ENCODE measurements around the gene TK1.
"Not testable (repeated sequence)": the region's sequence is repeated elsewhere in the genome, so short reads cannot be mapped to it uniquely, and the experiment has no call there.

The TK1 gene

DNA sequence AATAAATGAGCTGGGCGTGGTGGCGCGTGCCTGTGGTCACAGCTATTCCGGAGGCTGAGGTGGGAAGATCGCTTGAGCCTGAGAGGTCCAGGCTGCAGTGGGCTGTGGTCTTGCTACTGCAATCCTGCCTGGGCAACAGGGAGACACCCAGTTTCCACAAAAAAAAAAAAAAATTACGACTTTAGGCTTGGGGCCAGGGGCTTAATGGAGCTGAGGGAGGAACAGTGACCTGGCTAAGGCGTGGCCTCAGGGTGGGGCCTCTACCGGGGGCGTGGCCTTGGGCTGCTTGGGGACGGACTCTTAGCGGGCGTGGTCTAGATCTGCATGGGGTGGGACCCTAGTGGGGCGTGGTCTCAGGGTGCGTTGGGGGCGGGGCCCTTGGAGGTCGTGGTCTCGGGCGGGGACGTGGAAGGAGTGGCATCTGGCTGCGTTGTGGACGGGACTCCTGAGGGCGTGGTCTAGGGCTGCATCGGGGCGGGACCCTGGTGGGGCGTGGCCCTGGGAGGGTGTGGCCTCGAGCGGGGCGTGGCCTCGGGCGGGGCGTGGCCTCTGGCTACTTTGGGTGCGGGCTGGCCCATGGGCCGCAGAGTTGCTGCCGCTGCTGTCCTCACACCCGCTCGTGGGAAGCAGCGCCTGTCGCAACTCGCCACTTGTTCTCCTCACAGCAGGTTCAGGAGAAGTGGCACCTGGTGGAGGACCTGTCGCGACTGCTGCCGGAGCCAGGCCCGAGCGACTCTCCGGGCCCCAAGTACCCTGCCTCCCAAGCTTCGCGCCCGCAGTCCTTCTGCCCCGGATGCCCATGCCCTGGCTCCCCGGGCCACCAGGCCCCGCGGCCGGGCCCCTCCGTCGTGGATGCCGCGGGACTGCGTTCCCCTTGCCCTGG is 46.4 kb downstream of the TK1 start:
- H3K4me3 ChIP-seq (ENCODE audit: low read length), result peak overlapping the region; percentile 18; the same call in 1 of the 2 replicates
- no peaks in the 10 kb centered on the region for H3K27me3 ChIP-seq (ENCODE audit: control insufficient read depth, insufficient read depth, low read length)
- peak; percentile 91 for DNase-seq (ENCODE audit: low read depth, low spot score)
- H3K4me1 ChIP-seq (ENCODE audit: control insufficient read depth, insufficient read depth, low read length), result no peaks in the 10 kb centered on the region; the same call in 1 of the 2 replicates
- no peaks in the 10 kb centered on the region for H3K9me3 ChIP-seq (ENCODE audit: control insufficient read depth, insufficient read depth, low read length)
- no CpG with 5 or more reads among the region's 58 CpGs for WGBS (ENCODE audit: insufficient coverage, insufficient read length)
- no peaks in the 10 kb centered on the region for H3K36me3 ChIP-seq (ENCODE audit: control insufficient read depth, insufficient read depth, low read length)
- no peak overlapping the region for H3K27ac ChIP-seq (ENCODE audit: low read length)

DNA sequence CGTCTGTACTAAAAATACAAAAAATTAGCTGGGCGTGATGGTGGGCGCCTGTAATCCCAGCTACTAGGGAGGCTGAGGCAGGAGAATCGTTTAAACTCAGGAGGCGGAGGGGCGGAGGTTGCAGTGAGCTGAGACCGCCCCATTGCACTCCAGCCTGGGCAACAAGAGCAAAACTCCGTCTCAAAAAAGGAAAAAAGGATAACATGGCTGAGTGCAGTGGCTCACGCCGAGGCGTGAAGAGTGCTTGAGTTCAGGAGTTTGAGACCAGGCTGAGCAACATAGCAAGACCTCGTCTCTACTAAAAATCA is 47.0 kb downstream of the TK1 start:
- whole genome bisulfite sequencing (ENCODE audit: insufficient coverage, insufficient read length), result no CpG with 5 or more reads among the region's 12 CpGs
- not testable (repeated sequence) for H3K27ac ChIP-seq (ENCODE audit: low read length); H3K4me3 ChIP-seq (ENCODE audit: low read length); H3K27me3 ChIP-seq (ENCODE audit: control insufficient read depth, insufficient read depth, low read length); DNase-seq (ENCODE audit: low read depth, low spot score); H3K36me3 ChIP-seq (ENCODE audit: control insufficient read depth, insufficient read depth, low read length); H3K4me1 ChIP-seq (ENCODE audit: control insufficient read depth, insufficient read depth, low read length); H3K9me3 ChIP-seq (ENCODE audit: control insufficient read depth, insufficient read depth, low read length)

DNA sequence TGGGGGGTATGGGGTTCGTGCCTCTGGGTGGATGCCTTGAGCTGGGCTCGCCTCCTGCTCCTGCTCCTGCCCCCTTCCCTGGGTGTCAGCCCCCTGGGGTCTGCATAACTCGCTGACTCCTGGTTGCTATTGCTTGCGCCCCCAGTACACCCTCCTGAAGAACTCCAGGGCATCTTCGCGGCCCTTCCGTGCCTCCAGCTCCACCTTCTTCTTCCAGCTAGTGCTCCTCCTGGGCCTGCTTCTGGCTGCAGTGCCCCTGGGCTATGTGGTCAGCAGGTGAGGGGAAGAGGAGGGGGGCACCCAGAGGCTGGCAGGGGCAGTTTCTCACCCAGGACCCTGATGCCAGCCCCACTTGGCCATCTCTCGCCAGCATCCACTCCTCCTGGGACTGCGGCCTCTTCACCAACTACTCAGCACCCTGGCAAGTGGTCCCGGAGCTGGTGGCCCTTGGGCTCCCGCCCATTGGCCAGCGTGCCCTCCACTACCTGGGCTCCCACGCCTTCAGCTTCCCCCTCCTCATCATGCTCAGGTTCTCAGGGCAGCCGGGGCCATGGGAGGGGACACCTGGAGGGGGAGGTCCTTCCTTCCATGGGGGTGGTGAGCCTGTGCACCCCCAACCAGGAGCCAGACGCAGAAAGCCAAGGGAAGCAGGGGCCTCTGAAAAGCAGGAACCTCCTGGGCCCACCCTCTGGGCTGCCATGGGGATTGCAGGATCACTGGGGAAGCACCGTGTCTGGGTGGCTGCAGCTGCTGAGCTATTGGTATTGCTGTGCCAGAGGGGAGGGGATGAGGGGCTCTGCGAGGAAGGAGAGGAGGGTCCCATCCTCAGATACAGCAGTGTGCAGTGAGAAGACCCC is 48.4 kb downstream of the TK1 start:
- WGBS (ENCODE audit: insufficient coverage, insufficient read length), result no CpG with 5 or more reads among the region's 17 CpGs
- H3K4me1 ChIP-seq (ENCODE audit: control insufficient read depth, insufficient read depth, low read length), result peaks cover 3% of the 10 kb centered on the region; the same call in 1 of the 2 replicates
- no peak overlapping the region for H3K4me3 ChIP-seq (ENCODE audit: low read length)
- no peak overlapping the region for H3K27ac ChIP-seq (ENCODE audit: low read length)
- no peaks in the 10 kb centered on the region for H3K9me3 ChIP-seq (ENCODE audit: control insufficient read depth, insufficient read depth, low read length)
- H3K36me3 ChIP-seq (ENCODE audit: control insufficient read depth, insufficient read depth, low read length), result no peaks in the 10 kb centered on the region
- DNase-seq (ENCODE audit: low read depth, low spot score), result no peak
- no peaks in the 10 kb centered on the region for H3K27me3 ChIP-seq (ENCODE audit: control insufficient read depth, insufficient read depth, low read length)

DNA sequence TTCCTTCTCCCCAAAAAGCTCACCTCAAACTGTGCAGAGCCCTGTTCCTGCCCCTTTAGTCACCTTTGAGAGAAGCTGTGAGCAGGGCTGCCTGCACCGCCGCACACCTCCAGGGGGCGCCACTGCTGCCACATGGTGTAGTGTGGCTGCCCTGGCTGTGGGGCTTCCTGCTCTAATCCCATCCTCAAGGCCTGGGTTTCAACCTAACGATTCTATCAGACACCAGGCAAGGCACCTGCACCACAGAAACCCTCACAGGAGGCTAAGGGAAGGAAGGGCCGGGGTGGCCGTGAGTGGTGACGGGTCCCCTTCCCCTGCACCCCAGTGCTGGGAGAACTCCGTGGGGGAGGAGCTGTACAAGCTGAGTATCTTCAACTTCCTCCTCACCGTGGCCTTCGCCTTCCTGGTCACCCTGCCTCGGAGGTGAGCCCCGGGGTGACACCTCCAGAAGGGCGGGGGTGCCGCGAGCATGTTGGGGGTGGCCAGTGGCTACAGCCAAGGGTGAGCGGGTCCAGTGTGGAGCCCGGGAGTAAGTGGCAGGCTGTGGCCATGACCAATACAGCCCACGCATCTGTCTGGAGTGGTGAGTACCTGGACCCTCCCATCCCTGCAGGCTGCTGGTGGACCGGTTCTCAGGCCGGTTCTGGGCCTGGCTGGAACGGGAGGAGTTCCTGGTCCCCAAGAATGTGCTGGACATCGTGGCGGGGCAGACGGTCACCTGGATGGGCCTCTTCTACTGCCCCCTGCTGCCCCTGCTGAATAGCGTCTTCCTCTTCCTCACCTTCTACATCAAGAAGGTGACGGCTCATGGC is 49.3 kb downstream of the TK1 start:
- Histone ChIP-seq H3K4me3 (ENCODE audit: low read length) (no peak overlapping the region), H3K4me1 (ENCODE audit: control insufficient read depth, insufficient read depth, low read length) (peaks cover 3% of the 10 kb centered on the region; the same call in 1 of the 2 replicates), H3K9me3 (ENCODE audit: control insufficient read depth, insufficient read depth, low read length) (no peaks in the 10 kb centered on the region), H3K36me3 (ENCODE audit: control insufficient read depth, insufficient read depth, low read length) (no peaks in the 10 kb centered on the region), H3K27ac (ENCODE audit: low read length) (no peak overlapping the region), H3K27me3 (ENCODE audit: control insufficient read depth, insufficient read depth, low read length) (no peaks in the 10 kb centered on the region)
- DNase-seq (ENCODE audit: low read depth, low spot score), result no peak
- no CpG with 5 or more reads among the region's 26 CpGs for WGBS (ENCODE audit: insufficient coverage, insufficient read length)

DNA sequence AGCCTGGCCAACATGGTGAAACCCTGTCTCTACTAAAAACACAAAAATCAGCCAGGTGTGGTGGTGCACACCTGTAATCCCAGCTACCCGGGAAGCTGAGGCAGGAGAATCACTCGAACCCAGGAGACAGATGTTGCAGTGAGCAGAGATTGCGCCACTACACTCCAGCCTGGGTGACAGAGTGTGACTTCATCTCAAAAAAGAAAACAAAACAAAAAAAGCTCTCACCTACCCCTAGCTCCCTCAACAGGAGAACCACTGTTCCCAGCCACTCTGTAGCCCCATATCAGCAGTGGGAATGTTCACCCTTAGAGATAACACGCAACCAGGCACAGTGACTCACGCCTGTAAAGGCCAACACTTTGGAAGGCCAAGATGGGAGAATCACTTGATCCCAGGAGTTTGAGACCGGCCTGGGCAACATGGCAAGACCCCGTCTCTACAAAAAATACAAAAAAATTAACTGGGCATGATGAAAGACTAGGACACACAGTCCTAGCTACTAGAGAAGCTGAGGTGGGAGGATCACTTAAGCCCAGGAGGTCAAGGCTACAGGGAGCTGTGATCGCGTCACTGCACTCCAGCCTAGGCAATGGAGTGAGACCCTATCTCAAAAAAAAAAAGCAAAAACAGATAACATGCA is 50.9 kb downstream of the TK1 start:
- H3K4me3 ChIP-seq (ENCODE audit: low read length), result no peak overlapping the region
- H3K27me3 ChIP-seq (ENCODE audit: control insufficient read depth, insufficient read depth, low read length), result no peaks in the 10 kb centered on the region
- peaks cover 3% of the 10 kb centered on the region for H3K4me1 ChIP-seq (ENCODE audit: control insufficient read depth, insufficient read depth, low read length)
- no peaks in the 10 kb centered on the region for H3K9me3 ChIP-seq (ENCODE audit: control insufficient read depth, insufficient read depth, low read length)
- DNase-seq (ENCODE audit: low read depth, low spot score), result no peak
- no peak overlapping the region for H3K27ac ChIP-seq (ENCODE audit: low read length)
- H3K36me3 ChIP-seq (ENCODE audit: control insufficient read depth, insufficient read depth, low read length), result no peaks in the 10 kb centered on the region
- no CpG with 5 or more reads among the region's 9 CpGs for WGBS (ENCODE audit: insufficient coverage, insufficient read length)

DNA sequence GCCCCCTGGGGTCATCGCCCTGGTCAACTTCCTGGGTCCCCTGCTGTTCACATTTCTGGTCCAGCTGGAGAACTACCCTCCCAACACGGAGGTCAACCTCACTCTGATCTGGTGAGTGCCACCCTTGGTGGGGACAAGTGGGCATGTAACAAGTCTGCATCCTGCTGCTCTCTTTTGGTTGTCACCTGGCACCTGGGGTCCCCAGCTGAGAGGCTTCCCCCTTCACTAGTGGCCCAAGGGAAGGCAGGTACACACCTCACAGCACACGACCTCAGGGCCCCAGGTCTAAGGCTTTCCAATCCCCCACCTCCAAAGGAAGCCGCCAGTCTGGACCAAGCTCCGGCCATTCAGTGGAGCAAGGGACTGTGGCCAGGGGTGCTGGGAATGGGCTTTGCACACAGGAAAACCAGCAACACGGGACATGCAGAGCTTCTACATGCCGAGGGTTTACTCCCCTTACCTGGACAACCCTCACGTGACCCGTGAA is 51.9 kb downstream of the TK1 start:
- Histone ChIP-seq H3K4me3 (ENCODE audit: low read length) (no peak overlapping the region), H3K27me3 (ENCODE audit: control insufficient read depth, insufficient read depth, low read length) (no peaks in the 10 kb centered on the region), H3K36me3 (ENCODE audit: control insufficient read depth, insufficient read depth, low read length) (peaks cover 3% of the 10 kb centered on the region; the same call in 1 of the 2 replicates), H3K4me1 (ENCODE audit: control insufficient read depth, insufficient read depth, low read length) (peaks cover 8% of the 10 kb centered on the region), H3K27ac (ENCODE audit: low read length) (no peak overlapping the region), H3K9me3 (ENCODE audit: control insufficient read depth, insufficient read depth, low read length) (no peaks in the 10 kb centered on the region)
- WGBS (ENCODE audit: insufficient coverage, insufficient read length), result no CpG with 5 or more reads among the region's 9 CpGs
- no peak for DNase-seq (ENCODE audit: low read depth, low spot score)

DNA sequence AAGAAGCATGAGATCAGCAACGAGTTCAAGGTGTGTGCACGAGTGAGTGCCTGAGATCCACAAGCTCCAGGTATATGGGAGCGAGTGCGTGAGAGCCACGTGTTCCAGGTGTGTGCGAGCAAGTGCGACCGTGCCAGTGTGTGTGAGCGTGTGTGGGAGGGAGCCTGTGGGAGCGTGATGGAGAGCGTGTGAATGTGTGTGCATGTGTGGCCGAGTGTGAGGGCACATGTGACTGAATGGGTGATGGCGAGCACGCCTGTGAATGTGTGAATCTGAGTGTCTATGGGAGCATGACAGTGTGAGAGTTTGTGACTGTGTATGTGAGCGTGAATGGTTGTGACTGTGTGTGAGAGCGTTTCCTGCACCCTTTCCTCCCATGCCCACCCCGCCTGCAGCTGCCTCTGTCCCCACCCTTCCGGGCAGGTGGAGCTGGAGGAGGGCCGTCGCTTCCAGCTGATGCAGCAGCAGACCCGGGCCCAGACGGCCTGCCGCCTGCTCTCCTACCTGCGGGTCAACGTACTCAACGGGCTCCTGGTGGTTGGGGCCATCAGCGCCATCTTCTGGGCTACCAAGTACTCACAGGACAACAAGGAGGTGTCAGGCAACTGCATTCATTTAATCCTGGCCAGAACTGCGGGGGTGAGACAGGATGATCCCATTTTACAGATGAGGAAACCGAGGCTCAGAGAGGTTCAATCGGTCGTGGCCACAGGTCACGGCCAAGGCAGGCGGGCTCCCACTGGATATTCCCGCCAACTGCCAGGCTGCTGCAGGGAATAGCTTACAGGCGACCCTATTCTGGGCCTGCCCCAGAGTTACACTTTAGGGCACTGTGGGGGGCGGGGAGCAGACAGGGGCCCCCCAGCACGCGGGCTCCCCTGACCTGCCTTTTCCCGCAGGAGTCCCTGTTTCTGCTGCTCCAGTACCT is 52.6 kb downstream of the TK1 start:
- Histone ChIP-seq H3K36me3 (ENCODE audit: control insufficient read depth, insufficient read depth, low read length) (peaks cover 3% of the 10 kb centered on the region; the same call in 1 of the 2 replicates), H3K4me3 (ENCODE audit: low read length) (no peak overlapping the region), H3K27ac (ENCODE audit: low read length) (no peak overlapping the region), H3K9me3 (ENCODE audit: control insufficient read depth, insufficient read depth, low read length) (no peaks in the 10 kb centered on the region), H3K4me1 (ENCODE audit: control insufficient read depth, insufficient read depth, low read length) (peaks cover 9% of the 10 kb centered on the region), H3K27me3 (ENCODE audit: control insufficient read depth, insufficient read depth, low read length) (no peaks in the 10 kb centered on the region)
- no CpG with 5 or more reads among the region's 39 CpGs for WGBS (ENCODE audit: insufficient coverage, insufficient read length)
- peak; percentile 70 for DNase-seq (ENCODE audit: low read depth, low spot score)

DNA sequence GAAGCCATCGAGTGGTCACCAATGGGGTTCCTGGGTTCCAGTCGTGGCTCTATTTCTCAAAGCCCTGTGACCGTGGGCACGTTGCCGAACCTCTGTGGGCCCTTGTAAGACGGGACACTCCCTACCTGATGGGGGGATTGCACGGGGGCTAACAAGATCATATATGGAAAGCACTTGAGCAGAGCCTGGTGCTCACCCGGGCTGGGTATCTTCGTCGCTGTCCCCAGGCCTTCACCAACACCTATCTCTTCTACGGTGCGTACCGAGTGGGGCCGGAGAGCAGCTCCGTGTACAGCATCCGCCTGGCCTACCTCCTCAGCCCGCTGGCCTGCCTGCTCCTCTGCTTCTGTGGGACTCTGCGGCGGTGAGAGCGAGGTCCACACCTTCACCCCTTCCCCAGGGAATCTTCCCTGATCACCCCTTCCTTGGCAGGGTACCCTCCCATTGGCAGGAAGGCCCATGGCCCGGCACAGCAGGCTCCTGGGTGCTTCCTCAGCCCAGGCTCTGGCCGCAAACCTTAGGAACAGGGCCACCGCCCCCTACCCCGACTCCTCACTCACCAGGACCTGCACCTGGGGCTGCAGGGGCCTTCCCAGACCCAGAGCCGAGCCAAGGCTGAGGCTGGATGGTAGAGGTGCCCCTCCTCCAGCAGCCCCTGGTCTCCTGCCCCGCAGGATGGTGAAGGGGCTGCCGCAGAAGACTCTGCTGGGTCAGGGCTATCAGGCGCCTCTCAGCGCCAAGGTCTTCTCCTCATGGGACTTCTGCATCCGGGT is 53.5 kb downstream of the TK1 start:
- no peak overlapping the region for H3K4me3 ChIP-seq (ENCODE audit: low read length)
- peaks cover 9% of the 10 kb centered on the region for H3K4me1 ChIP-seq (ENCODE audit: control insufficient read depth, insufficient read depth, low read length)
- no CpG with 5 or more reads among the region's 30 CpGs for WGBS (ENCODE audit: insufficient coverage, insufficient read length)
- H3K27ac ChIP-seq (ENCODE audit: low read length), result no peak overlapping the region
- peaks cover 3% of the 10 kb centered on the region; the same call in 1 of the 2 replicates for H3K36me3 ChIP-seq (ENCODE audit: control insufficient read depth, insufficient read depth, low read length)
- no peak for DNase-seq (ENCODE audit: low read depth, low spot score)
- H3K27me3 ChIP-seq (ENCODE audit: control insufficient read depth, insufficient read depth, low read length), result no peaks in the 10 kb centered on the region
- H3K9me3 ChIP-seq (ENCODE audit: control insufficient read depth, insufficient read depth, low read length), result no peaks in the 10 kb centered on the region

Data from iPS DF 6.9 (cell line).